DMS53 (cell line): Measurements from ENCODE around the gene MCOLN1.
"Not testable (repeated sequence)": the region's sequence is repeated elsewhere in the genome, so short reads cannot be mapped to it uniquely, and the experiment has no call there.

Experiments used
- DNase-seq: peaks from one replicate; lab custom pipeline; 2025; lab: John Stamatoyannopoulos, UW

MCOLN1 gene

GRCh38 chr19:7575434-7576040 lies 53.1 kb downstream of the MCOLN1 start:
- peak; percentile 35 for DNase-seq

- DNase-seq: not testable (repeated sequence)
These were observed 55.0 kb downstream of the MCOLN1 start for GRCh38 chr19:7577422-7577821.

- peak; percentile 29 for DNase-seq
These were observed 55.7 kb downstream of the MCOLN1 start for GRCh38 chr19:7578127-7578526.

GRCh38 chr19:7579182-7579581 lies 56.8 kb downstream of the MCOLN1 start:
- no peak for DNase-seq

GRCh38 chr19:7582446-7582845 lies 60.0 kb downstream of the MCOLN1 start:
- no peak for DNase-seq
